GM13976 (cell line): ENCODE measurements around the gene NAT16.
"Not testable (repeated sequence)": the region's sequence is repeated elsewhere in the genome, so short reads cannot be mapped to it uniquely, and the experiment has no call there.

ENCODE experiments used
- DNase-seq: peaks from one replicate; pipeline ENCODE4 v3.0.0; 2012; ENCODE audit warnings: low spot score
- CTCF ChIP-seq: IDR thresholded peaks from 2 replicates; pipeline ENCODE4 v1.5.1; 2012; ENCODE audit warnings: borderline replicate concordance, mild to moderate bottlenecking; ENCODE audit not compliant: insufficient read depth; ENCODE audit errors: extremely low read depth, missing control alignments, control extremely low read depth
- in situ Hi-C: fragments of 300-500 bp; cut with MboI; formaldehyde crosslinking; loops from one replicate; pipeline ENCODE4 v1.12.0; 2022; ENCODE audit warnings: low sequenced_read_pairs, mixed read lengths, inconsistent platforms; ENCODE audit not compliant: unreplicated experiment

Gene NAT16

DNA sequence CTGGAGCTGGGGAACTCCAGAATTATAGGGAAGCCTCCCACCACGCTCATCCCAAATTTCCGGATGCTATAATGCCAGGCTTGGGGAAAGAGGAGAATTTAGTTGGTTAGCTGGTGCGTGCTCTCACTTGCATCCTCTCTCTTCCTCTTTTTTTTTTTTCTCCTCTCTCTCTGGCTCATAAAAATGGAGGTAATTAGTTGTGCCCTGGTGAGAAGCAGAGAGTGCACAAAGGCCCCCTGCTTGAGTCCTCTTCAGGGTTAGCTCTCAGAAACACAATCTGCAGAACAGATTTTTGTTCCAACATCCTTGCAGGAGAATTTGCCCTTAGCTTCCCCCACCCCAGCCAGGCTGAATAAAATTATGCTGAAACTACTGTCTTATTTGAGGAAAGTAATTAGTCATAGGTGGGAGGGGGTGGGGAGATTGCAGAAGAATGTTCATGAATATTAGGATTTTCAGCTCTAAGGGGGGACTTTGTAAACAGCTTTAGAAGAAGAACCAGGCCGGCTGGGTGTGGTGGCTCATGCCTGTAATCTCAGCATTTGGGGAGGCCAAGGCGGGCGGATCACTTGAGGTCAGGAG is 45.6 kb downstream of the NAT16 start:
- in situ Hi-C loops, result no loop called here
- DNase-seq, result no peak
- TF ChIP-seq CTCF, result no peak

GRCh38 chr7:101133621-101134398 is 46.3 kb downstream of the NAT16 start:
- in situ Hi-C loops, result no loop called here
- TF ChIP-seq CTCF, result no peak
- no peak for DNase-seq

DNA sequence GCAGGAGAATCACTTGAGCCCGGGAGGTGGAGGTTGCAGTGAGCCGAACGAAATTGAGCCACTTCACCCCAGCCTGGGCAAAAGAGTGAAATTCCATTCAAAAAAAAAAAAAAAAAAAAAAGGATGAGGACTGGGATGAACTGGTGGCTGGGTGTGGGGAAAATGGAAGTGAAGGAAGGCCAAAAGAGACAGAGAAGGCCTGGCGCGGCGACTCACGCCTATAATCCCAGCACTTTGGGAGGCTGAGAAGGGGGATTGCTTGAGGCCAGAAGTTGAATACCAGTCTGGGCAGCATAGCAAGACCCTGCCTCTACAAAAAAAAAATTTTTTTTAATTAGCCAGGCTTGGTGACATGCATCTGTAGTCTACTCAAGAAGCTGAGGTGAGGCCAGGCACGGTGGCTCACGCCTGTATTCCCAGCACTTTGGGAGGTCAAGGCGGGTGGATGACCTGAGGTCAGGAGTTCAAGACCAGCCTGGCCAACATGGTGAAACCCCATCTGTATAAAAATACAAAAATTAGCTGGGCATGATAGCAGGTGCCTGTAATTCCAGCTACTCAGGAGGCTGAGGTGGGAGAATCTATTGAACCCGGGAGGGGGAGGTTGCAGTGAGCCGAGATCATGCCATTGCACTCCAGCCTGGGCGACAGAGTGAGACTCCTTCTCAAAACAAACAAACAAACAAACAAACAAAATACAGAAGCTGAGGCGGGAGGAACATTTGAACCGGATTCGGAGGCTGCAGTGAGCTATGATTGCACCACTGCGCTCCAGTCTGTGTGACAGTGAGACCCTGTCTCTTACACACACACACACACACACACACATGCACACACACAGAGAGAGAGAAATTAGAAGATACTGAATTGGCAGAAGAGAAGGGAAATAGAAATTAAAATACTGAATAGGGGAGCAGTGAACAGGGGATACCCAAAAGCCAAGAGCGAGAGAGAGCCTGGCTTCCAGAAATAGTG is 47.2 kb downstream of the NAT16 start:
- in situ Hi-C loops, DNase-seq: not testable (repeated sequence)

- no peak for DNase-seq
- in situ Hi-C loops, result no loop called here
- no peak for TF ChIP-seq CTCF
Measured at GRCh38 chr7:101129603-101130117, 50.4 kb downstream of the NAT16 start.

GRCh38 chr7:101128040-101128834 is 51.9 kb downstream of the NAT16 start:
- DNase-seq, result no peak
- TF ChIP-seq CTCF, result no peak
- in situ Hi-C loops, result no loop called here

DNA sequence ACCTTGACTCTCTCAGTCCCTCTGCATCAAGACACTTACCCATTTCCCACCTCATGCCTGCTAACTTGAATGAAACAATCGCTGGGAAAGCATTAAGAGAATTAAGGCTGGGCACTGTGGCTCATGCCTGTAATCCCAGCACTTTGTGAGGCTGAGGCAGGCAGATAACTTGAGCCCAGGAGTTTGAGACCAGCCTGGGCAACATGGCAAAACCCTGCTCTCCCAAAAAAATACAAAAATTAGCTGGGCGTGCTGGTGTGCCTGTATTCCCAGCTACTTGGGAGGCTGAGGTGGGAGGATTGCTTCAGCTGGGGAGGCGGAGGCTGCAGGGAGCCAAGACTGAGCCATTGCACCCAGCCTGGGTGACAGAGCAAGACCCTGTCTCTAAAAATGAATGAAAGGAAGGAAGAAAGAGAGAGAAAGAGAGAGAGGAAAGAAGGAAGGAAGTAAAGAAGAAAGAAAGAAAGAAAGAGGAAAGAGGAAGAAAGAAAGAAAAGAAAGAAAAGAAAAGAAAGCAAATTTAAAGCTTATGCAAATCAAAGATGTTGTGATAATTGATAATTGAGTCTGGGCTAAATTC is 52.5 kb downstream of the NAT16 start:
- no peak for DNase-seq
- in situ Hi-C loops, result no loop called here
- no peak for TF ChIP-seq CTCF
